HG03469 (cell line): ENCODE measurements around the gene BRIX1.

Experiments
- ATAC-seq: cut with Tn5 transposase; IDR thresholded peaks from one replicate; pipeline ENCODE4 v1.9.1; 2021; ENCODE audit warnings: mild to moderate bottlenecking, moderate library complexity, moderate number of reproducible peaks; ENCODE audit not compliant: unreplicated experiment

Gene BRIX1, protein sequence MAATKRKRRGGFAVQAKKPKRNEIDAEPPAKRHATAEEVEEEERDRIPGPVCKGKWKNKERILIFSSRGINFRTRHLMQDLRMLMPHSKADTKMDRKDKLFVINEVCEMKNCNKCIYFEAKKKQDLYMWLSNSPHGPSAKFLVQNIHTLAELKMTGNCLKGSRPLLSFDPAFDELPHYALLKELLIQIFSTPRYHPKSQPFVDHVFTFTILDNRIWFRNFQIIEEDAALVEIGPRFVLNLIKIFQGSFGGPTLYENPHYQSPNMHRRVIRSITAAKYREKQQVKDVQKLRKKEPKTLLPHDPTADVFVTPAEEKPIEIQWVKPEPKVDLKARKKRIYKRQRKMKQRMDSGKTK

DNA sequence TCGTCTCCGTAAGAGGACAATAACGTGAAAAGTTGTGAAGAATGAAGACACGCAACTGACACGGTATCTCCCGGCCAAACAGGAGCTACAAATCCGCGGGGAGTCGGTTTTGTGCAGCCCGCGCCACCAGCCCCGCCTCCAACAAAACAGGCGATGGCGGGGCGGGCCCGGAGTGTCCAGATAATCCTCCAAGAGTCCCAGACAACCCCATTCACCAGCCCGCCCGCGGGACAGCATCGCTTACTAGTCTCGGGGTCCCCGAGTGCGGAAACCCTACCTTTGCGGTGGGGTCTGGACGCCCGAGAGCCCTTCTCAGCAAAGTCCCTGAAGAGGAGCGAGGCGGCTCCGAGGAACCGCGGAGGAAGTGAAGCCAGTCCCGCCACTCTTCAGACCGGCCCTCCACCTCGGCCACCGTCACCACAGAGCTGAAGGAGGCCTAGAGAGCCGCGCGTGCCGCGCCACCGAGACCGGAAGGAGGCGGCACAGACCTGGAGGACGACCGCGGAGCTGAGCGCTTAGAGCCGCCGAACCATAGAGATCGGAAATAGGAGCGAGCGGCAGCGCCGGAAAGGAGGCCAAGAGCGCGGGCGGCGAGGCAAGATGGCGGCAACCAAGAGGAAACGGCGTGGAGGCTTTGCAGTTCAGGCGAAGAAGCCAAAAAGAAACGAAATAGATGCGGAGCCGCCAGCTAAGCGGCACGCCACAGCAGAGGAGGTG is at the start of gene BRIX1, which contains the start of gene RAD1:
TSS of gene BRIX1 (plus strand) at position 573 of the 717 bp plus-strand sequence. CDS start at position 601, 28 bp downstream.
TSS of gene RAD1 (minus strand) at position 366 of the 717 bp plus-strand sequence. CDS start 612 bp downstream, outside the sequence.
- ATAC-seq: peak; percentile 97

GRCh38 chr5:34866989-34867471 is 48.5 kb upstream of the BRIX1 start:
- ATAC-seq: no peak

- ATAC-seq: no peak
These were observed 47.9 kb upstream of the BRIX1 start for GRCh38 chr5:34867660-34868059.

DNA sequence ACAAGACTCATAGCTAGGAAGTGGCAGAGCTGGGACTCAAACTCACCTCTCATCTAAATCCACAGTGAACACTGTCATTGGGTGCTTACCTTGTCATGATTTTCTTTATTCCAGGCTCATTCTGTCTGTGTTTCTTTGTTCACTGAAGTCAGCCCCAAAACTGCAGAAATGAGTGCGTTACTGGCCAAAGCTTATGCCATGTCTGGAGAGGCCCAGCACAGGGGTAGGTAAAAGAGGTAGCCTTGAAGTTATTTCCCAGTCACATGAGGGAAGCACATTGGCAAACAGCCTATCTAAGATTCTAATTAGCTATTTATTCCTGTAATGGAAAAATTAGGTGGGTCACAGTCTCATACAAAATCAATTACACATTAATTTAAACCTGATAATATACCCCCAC is 46.7 kb upstream of the BRIX1 start:
- ATAC-seq: no peak

DNA sequence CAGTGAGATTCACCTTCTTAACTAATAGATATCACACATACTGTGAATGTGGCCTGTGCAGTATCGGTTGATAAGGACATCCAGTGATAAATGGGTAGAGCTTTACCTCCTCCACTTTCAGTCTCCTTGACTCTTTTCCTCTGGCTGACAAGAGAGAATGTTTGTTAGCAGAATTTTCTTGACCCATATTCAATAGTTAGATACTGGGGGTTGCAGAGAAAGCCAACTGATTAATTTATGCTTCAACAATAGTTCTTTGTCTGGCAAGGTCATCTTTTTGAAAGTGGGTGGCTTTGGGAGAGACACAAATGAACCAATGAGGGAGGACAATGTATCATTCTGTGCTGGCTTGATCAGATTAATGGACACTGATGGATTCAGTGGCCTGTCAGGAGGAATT is 46.3 kb upstream of the BRIX1 start:
- ATAC-seq: no peak

- no peak for ATAC-seq
These were observed 45.1 kb upstream of the BRIX1 start for GRCh38 chr5:34870382-34870781.

GRCh38 chr5:34876275-34876674 is 39.2 kb upstream of the BRIX1 start:
- no peak for ATAC-seq

DNA sequence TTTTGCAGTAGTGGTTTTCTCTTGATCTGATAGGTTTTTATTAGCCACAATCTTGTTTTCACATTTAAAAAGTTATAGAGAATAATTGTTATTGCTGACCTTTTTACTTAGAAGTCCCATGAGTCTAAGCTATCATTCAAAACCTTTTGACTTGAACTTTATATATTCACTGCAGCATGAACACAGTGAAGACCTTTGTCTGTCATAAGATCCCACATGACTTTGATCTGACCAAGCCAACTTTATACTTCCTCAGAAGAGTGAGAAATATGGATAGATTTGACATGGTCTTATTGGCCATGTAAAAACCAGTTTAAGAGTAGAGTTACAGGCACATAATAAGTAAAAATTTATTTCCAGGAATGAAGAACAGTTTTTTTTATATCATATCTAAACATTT is 34.3 kb upstream of the BRIX1 start:
- ATAC-seq: no peak

DNA sequence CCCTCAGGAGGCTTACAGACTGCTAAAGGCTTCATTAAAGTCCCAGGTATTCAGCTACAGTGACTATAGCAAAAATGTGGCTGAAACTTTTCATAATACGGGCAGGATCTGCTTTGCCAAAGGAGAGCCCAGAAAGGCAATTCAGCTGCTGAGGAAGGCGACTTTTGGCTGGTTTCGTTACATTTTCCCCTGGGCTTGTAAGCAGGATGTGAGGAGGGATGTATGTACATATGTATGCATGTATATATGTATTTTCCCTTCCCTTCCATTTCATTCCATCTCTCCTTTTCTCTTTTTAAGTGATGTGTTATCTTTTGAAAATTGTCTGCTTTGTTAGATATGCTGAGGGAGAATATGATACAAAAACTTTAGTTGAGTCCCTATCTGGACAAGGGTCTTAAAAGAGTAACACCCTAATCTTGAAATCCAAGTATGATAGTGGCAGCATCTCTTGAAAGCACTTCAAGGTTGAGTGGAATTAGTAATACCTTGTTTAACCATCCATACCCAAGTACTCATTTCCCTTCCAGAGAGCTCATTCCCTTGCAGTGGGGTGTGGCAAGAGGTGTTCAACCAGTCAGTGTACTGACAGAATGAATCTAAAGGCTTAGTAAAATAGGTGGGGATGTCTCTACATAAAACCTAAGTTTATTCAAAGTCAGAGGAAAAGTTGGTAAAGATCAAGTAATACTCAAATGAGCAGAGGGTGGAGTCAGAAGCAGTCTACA is 29.0 kb upstream of the BRIX1 start:
- no peak for ATAC-seq

GRCh38 chr5:34889394-34889793 is 26.1 kb upstream of the BRIX1 start:
- no peak for ATAC-seq

DNA sequence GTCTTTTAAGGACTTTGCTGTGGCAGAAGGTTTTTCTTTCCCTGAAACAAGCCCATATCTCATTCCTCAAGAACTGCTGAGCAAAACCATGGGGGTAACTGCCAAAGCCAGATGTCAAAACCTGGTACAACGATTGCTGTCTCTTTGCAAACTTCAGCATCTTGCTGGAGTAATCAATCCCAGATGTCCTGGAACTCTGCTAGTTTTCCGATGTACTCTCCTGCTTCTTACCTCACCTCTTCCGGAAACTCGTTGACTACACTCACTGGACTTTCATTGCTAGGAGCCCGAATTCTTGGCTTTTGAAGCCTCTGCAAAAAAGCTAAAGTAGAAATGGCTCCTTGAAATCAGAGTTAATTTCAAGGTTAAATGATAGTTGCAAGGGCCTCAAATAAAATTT is 23.5 kb upstream of the BRIX1 start:
- ATAC-seq: no peak

GRCh38 chr5:34892414-34892813 is 23.1 kb upstream of the BRIX1 start:
- no peak for ATAC-seq

- no peak for ATAC-seq
These were observed 20.8 kb upstream of the BRIX1 start for GRCh38 chr5:34894716-34895115.

- no peak for ATAC-seq
These were observed 19.7 kb upstream of the BRIX1 start for GRCh38 chr5:34895641-34896419.

GRCh38 chr5:34897646-34898045 is 17.9 kb upstream of the BRIX1 start:
- no peak for ATAC-seq

DNA sequence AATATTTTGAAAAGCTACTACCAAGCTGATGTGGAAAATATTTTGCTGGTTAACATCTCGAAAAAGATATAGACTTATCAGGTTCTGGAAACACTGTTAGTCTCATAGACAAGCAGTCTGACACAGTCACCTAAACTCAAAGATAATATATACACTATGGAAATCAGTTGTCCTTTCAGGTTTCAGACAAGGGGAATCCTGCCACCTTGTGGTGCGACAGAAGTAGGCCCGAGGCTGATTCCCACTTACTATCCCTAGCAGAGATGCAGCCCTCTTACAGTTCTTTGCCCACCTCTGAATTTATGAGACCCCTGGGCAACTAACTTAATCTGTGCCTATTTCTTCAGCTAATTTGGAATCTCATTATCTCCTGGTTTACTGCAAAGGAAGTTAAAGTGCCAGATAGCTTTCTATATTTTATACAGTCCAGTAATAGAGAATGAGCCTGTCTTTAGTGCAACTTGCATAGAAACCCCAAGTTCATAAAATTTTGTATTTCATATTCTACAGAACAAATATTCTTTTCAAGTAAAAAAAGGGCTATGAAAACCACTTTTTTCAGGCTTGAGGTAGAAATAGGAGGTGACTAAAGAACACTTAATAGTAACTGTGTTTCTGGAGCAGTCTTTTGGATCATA is 17.1 kb upstream of the BRIX1 start:
- peak; percentile 76 for ATAC-seq

GRCh38 chr5:34899066-34899465 is 16.4 kb upstream of the BRIX1 start:
- no peak for ATAC-seq

DNA sequence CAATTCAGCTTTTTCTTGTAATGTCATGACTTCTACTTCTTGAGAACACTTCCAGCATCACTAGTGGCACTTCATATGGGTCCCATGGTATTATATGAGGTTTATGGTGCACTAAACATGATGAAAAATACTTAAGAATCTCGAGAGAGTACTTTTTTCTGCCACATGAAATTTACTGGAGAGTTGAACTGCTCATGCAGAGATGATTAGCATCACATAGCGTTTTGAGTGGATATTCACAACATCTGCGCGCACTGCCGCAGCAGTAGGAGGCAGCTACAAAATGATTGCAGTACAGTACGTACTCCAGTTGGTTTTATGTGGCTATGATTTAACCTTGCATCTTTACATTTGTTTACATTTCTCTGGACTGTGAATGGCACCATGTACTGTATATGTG is 14.9 kb upstream of the BRIX1 start:
- ATAC-seq: no peak

GRCh38 chr5:34903260-34903659 is 12.3 kb upstream of the BRIX1 start:
- ATAC-seq: no peak

GRCh38 chr5:34905564-34905963 is 9.9 kb upstream of the BRIX1 start:
- no peak for ATAC-seq
